OCI-LY1 (cell line): ENCODE results near the gene PTMS.

ENCODE experiments used
- CTCF ChIP-seq: fragments of 200-600 bp; sonication (generic), shearing (Covaris generic); IDR thresholded peaks from 2 replicates; pipeline ENCODE4 v1.5.1; 2017; ENCODE audit warnings: mild to moderate bottlenecking, antibody characterized with exemption, low read length, moderate library complexity, mixed read lengths
- EZH2 ChIP-seq: fragments of 200-600 bp; sonication (generic), shearing (Covaris generic); IDR thresholded peaks from 2 replicates; pipeline ENCODE4 v1.8.0; 2017; ENCODE audit warnings: borderline replicate concordance, mixed run types, mild to moderate bottlenecking, antibody characterized with exemption, low read length, moderate library complexity, mixed read lengths

- no peak for TF ChIP-seq CTCF
- TF ChIP-seq EZH2, result no peak
Observed at GRCh38 chr12:6725350-6725749, 40.8 kb upstream of the PTMS start.
